Measurements from ENCODE around the gene MYO3B. TPM values are rescaled to one million over a fixed set of nuclear protein-coding genes. Genes with fewer than 3 reads are reported as not detected.
"Not testable (repeated sequence)": the region's sequence is repeated elsewhere in the genome, so short reads cannot be mapped to it uniquely, and the experiment has no call there.

The MYO3B gene
- total RNA-seq, 4 donors from 2014 or later = 0.06 TPM; not detected in 3

GRCh38 chr2:170601489-170601888, 423.5 kb downstream of the MYO3B start:
- H3K4me3 ChIP-seq = no peak overlapping the region
- WGBS = 86% methylated on average over 2 of the region's 2 CpGs
- DNase-seq (ENCODE audit: extremely low spot score) = no peak
- no peaks in the 10 kb centered on the region for H3K4me1 ChIP-seq
- no peaks in the 10 kb centered on the region for H3K27me3 ChIP-seq
- H3K9me3 ChIP-seq = no peaks in the 10 kb centered on the region
- no peak overlapping the region for H3K27ac ChIP-seq (replicated peaks in 1 of 4)
- no peaks in the 10 kb centered on the region for H3K36me3 ChIP-seq
- intact Hi-C loops (cut with DNase I) = no loop called here
- TF ChIP-seq EP300 (IDR thresholded peaks at IDR 0.05) = no peak
- TF ChIP-seq POLR2A (IDR thresholded peaks at IDR 0.05; ENCODE audit: low read depth) = no peak
- TF ChIP-seq CTCF (IDR thresholded peaks at IDR 0.05) = no peak
- no peak for TF ChIP-seq POLR2AphosphoS5 (IDR thresholded peaks at IDR 0.05)

GRCh38 chr2:170605862-170606261, 427.9 kb downstream of the MYO3B start:
- no peaks in the 10 kb centered on the region for H3K36me3 ChIP-seq
- H3K4me3 ChIP-seq = no peak overlapping the region
- H3K4me1 ChIP-seq = no peaks in the 10 kb centered on the region
- H3K27me3 ChIP-seq = no peaks in the 10 kb centered on the region
- 89% methylated on average over 3 of the region's 3 CpGs for whole genome bisulfite sequencing
- no peak overlapping the region for H3K27ac ChIP-seq (replicated peaks in 1 of 4)
- H3K9me3 ChIP-seq = no peaks in the 10 kb centered on the region
- TF ChIP-seq POLR2A (IDR thresholded peaks at IDR 0.05; ENCODE audit: low read depth) = no peak
- TF ChIP-seq EP300 (IDR thresholded peaks at IDR 0.05) = no peak
- TF ChIP-seq CTCF (IDR thresholded peaks at IDR 0.05) = no peak
- TF ChIP-seq POLR2AphosphoS5 (IDR thresholded peaks at IDR 0.05) = no peak
- no peak for DNase-seq (ENCODE audit: extremely low spot score)
- intact Hi-C loops (cut with DNase I) = no loop called here

GRCh38 chr2:170607171-170607570, 429.2 kb downstream of the MYO3B start:
- DNase-seq (ENCODE audit: extremely low spot score) = no peak
- H3K27ac ChIP-seq (replicated peaks in 1 of 4) = no peak overlapping the region
- 90% methylated on average over 3 of the region's 3 CpGs for WGBS
- no peaks in the 10 kb centered on the region for H3K27me3 ChIP-seq
- intact Hi-C loops (cut with DNase I) = no loop called here
- no peak overlapping the region for H3K4me3 ChIP-seq
- no peaks in the 10 kb centered on the region for H3K36me3 ChIP-seq
- H3K4me1 ChIP-seq = no peaks in the 10 kb centered on the region
- no peak for TF ChIP-seq EP300 (IDR thresholded peaks at IDR 0.05)
- no peak for TF ChIP-seq POLR2A (IDR thresholded peaks at IDR 0.05; ENCODE audit: low read depth)
- TF ChIP-seq CTCF (IDR thresholded peaks at IDR 0.05) = no peak
- no peak for TF ChIP-seq POLR2AphosphoS5 (IDR thresholded peaks at IDR 0.05)
- H3K9me3 ChIP-seq = no peaks in the 10 kb centered on the region

GRCh38 chr2:170610615-170611014, 432.7 kb downstream of the MYO3B start:
- WGBS = 74% methylated on average over 2 of the region's 2 CpGs
- TF ChIP-seq EP300 (IDR thresholded peaks at IDR 0.05) = no peak
- Histone ChIP-seq H3K27ac (replicated peaks in 1 of 4) (no peak overlapping the region), H3K27me3 (no peaks in the 10 kb centered on the region), H3K4me1 (no peaks in the 10 kb centered on the region), H3K4me3 (no peak overlapping the region), H3K9me3 (no peaks in the 10 kb centered on the region), H3K36me3 (no peaks in the 10 kb centered on the region)
- no peak for DNase-seq (ENCODE audit: extremely low spot score)
- intact Hi-C loops (cut with DNase I) = no loop called here

GRCh38 chr2:170618948-170619347, 441.0 kb downstream of the MYO3B start:
- H3K36me3 ChIP-seq; H3K4me3 ChIP-seq; H3K4me1 ChIP-seq; DNase-seq (ENCODE audit: extremely low spot score); H3K9me3 ChIP-seq; H3K27me3 ChIP-seq; H3K27ac ChIP-seq (replicated peaks in 1 of 4); intact Hi-C loops (cut with DNase I): not testable (repeated sequence)
- 76% methylated on average over 5 of the region's 7 CpGs for WGBS

GRCh38 chr2:170635094-170635493, 457.1 kb downstream of the MYO3B start:
- WGBS = 85% methylated on average over 4 of the region's 4 CpGs

More at GRCh38 chr2:170635094-170635493, 457.1 kb downstream of the MYO3B start:
- H3K27ac ChIP-seq (replicated peaks in 1 of 4); H3K4me3 ChIP-seq; intact Hi-C loops (cut with DNase I); H3K9me3 ChIP-seq; H3K4me1 ChIP-seq; DNase-seq (ENCODE audit: extremely low spot score); H3K27me3 ChIP-seq; H3K36me3 ChIP-seq: not testable (repeated sequence)

Measured in esophagus muscularis mucosa (tissue), 4 donors.